Large intestine (tissue), 3 donors: ENCODE results near the gene CIPC. TPM values are rescaled to one million over a fixed set of nuclear protein-coding genes. Genes with fewer than 3 reads are reported as not detected.

ENCODE experiments used
- DNase-seq, 2 donors: peaks; one replicate each; pipeline versions ENCODE4 v3.0.0 to v3.0.0-alpha.2; 2013
- H3K27ac ChIP-seq: one replicate; pipeline ENCODE4 v1.5.1; 2013; ENCODE audit warnings: low read length
- H3K27me3 ChIP-seq: 2 replicates; pipeline ENCODE4 v1.6.1; 2013; ENCODE audit warnings: low read length; ENCODE audit not compliant: control insufficient read depth, insufficient read depth
- H3K36me3 ChIP-seq: 2 replicates; pipeline ENCODE4 v1.6.1; 2013; ENCODE audit warnings: low read length; ENCODE audit not compliant: control insufficient read depth, insufficient read depth
- H3K4me1 ChIP-seq: one replicate; pipeline ENCODE4 v1.6.1; 2013; ENCODE audit warnings: low read length; ENCODE audit not compliant: control insufficient read depth, insufficient read depth
- H3K4me3 ChIP-seq: one replicate; pipeline ENCODE4 v1.5.1; 2013; ENCODE audit warnings: low read length
- H3K9me3 ChIP-seq: one replicate; pipeline ENCODE4 v1.6.1; 2013; ENCODE audit warnings: mild to moderate bottlenecking, low read depth, low read length, moderate library complexity; ENCODE audit not compliant: control insufficient read depth
- WGBS: methylation state at CpG from one replicate; pipeline ENCODE4 v1.1.5; 2013; ENCODE audit warnings: low lambda C conversion rate; ENCODE audit not compliant: insufficient coverage; 5-methylcytosine and 5-hydroxymethylcytosine counted together
- polyA plus RNA-seq: library from polyadenylated mRNA; unstranded; fragments of 120-200 nt; gene quantifications from one replicate; pipeline ENCODE4 v1.2.1, GENCODE V29; 2013

The CIPC gene
- polyA plus RNA-seq, 1 donor, result 22.0 TPM

- DNase-seq, result no peak
- H3K36me3 ChIP-seq, result no peaks in the 10 kb centered on the region
- WGBS, result no CpG with 5 or more reads among the region's 3 CpGs
- no peaks in the 10 kb centered on the region for H3K27me3 ChIP-seq
- H3K9me3 ChIP-seq, result peaks cover 14% of the 10 kb centered on the region
- no peak overlapping the region for H3K4me3 ChIP-seq
- peaks cover 40% of the 10 kb centered on the region for H3K4me1 ChIP-seq
- peak overlapping the region; percentile 56 for H3K27ac ChIP-seq
Measured at GRCh38 chr14:77087631-77088030, 10.4 kb upstream of the CIPC start.

GRCh38 chr14:77088219-77088618, 9.8 kb upstream of the CIPC start:
- Histone ChIP-seq H3K9me3 (peaks cover 14% of the 10 kb centered on the region), H3K27me3 (no peaks in the 10 kb centered on the region), H3K4me3 (no peak overlapping the region), H3K36me3 (no peaks in the 10 kb centered on the region), H3K27ac (peak overlapping the region; percentile 56), H3K4me1 (peaks cover 44% of the 10 kb centered on the region)
- WGBS, result 20% methylated on average over 1 of the region's 5 CpGs
- peak; percentile 93 to 94 for DNase-seq

GRCh38 chr14:77088645-77089044, 9.4 kb upstream of the CIPC start:
- Histone ChIP-seq H3K27me3 (no peaks in the 10 kb centered on the region), H3K9me3 (peaks cover 14% of the 10 kb centered on the region), H3K27ac (peak overlapping the region; percentile 56), H3K4me3 (no peak overlapping the region), H3K4me1 (peaks cover 47% of the 10 kb centered on the region), H3K36me3 (no peaks in the 10 kb centered on the region)
- DNase-seq, result no peak
- no CpG with 5 or more reads among the region's 2 CpGs for WGBS

- Histone ChIP-seq H3K4me1 (peaks cover 33% of the 10 kb centered on the region), H3K27ac (no peak overlapping the region), H3K4me3 (no peak overlapping the region), H3K27me3 (no peaks in the 10 kb centered on the region), H3K9me3 (peaks cover 14% of the 10 kb centered on the region), H3K36me3 (no peaks in the 10 kb centered on the region)
- no peak for DNase-seq
Measured at GRCh38 chr14:77091518-77091917, 6.5 kb upstream of the CIPC start.

GRCh38 chr14:77092676-77093075, 5.4 kb upstream of the CIPC start:
- DNase-seq, result no peak
- Histone ChIP-seq H3K36me3 (no peaks in the 10 kb centered on the region), H3K4me3 (no peak overlapping the region), H3K4me1 (peaks cover 38% of the 10 kb centered on the region), H3K9me3 (peaks cover 14% of the 10 kb centered on the region), H3K27ac (no peak overlapping the region), H3K27me3 (no peaks in the 10 kb centered on the region)
- WGBS, result no CpG with 5 or more reads among the region's 3 CpGs

- H3K4me3 ChIP-seq, result no peak overlapping the region
- peaks cover 30% of the 10 kb centered on the region for H3K4me1 ChIP-seq
- peak; percentile 61 to 63 for DNase-seq
- peaks cover 14% of the 10 kb centered on the region for H3K9me3 ChIP-seq
- H3K27ac ChIP-seq, result no peak overlapping the region
- H3K27me3 ChIP-seq, result no peaks in the 10 kb centered on the region
- H3K36me3 ChIP-seq, result no peaks in the 10 kb centered on the region
- WGBS, result no CpG with 5 or more reads among the region's 8 CpGs
Measured at GRCh38 chr14:77094672-77095284, 3.3 kb upstream of the CIPC start.

- DNase-seq, result peak; percentile 72 to 91
- 2% methylated on average over 5 of the region's 20 CpGs for WGBS
Measured at GRCh38 chr14:77097006-77097699, 905 bp upstream of the CIPC start.

GRCh38 chr14:77098529-77099353, 683 bp downstream of the CIPC start:
- Histone ChIP-seq H3K4me1 (peaks cover 42% of the 10 kb centered on the region), H3K27ac (peak overlapping the region; percentile 85), H3K9me3 (no peaks in the 10 kb centered on the region), H3K4me3 (peak overlapping the region; percentile 74), H3K27me3 (no peaks in the 10 kb centered on the region), H3K36me3 (no peaks in the 10 kb centered on the region)
- WGBS, result no CpG with 5 or more reads among the region's 23 CpGs
- no peak for DNase-seq

More at GRCh38 chr14:77097006-77097699, 905 bp upstream of the CIPC start:
- peak overlapping the region; percentile 50 for H3K4me3 ChIP-seq
- no peaks in the 10 kb centered on the region for H3K27me3 ChIP-seq
- H3K9me3 ChIP-seq, result peaks cover under 1% of the 10 kb centered on the region
- no peaks in the 10 kb centered on the region for H3K36me3 ChIP-seq
- peaks cover 48% of the 10 kb centered on the region for H3K4me1 ChIP-seq
- H3K27ac ChIP-seq, result peak overlapping the region; percentile 76

- Histone ChIP-seq H3K4me1 (peaks cover 42% of the 10 kb centered on the region), H3K27ac (peak overlapping the region; percentile 85), H3K4me3 (peak overlapping the region; percentile 74), H3K9me3 (no peaks in the 10 kb centered on the region), H3K27me3 (no peaks in the 10 kb centered on the region), H3K36me3 (peaks cover 3% of the 10 kb centered on the region)
- peak; percentile 53 to 74 for DNase-seq
- WGBS, result 0% methylated on average over 1 of the region's 7 CpGs
Measured at GRCh38 chr14:77099425-77100167, 1.5 kb downstream of the CIPC start.

- Histone ChIP-seq H3K9me3 (no peaks in the 10 kb centered on the region), H3K27ac (peak overlapping the region; percentile 16), H3K4me3 (no peak overlapping the region), H3K4me1 (peaks cover 42% of the 10 kb centered on the region), H3K36me3 (peaks cover 7% of the 10 kb centered on the region), H3K27me3 (no peaks in the 10 kb centered on the region)
- WGBS, result no CpG with 5 or more reads among the region's 3 CpGs
- no peak for DNase-seq
Measured at GRCh38 chr14:77100961-77101360, 2.9 kb downstream of the CIPC start.
